ENCODE data around the gene NKIRAS1. TPM values are rescaled to one million over a fixed set of nuclear protein-coding genes. Genes with fewer than 3 reads are reported as not detected.

Gene NKIRAS1
- total RNA-seq, 2 donors from 2014 or later: 18.4 to 19.8 TPM

DNA sequence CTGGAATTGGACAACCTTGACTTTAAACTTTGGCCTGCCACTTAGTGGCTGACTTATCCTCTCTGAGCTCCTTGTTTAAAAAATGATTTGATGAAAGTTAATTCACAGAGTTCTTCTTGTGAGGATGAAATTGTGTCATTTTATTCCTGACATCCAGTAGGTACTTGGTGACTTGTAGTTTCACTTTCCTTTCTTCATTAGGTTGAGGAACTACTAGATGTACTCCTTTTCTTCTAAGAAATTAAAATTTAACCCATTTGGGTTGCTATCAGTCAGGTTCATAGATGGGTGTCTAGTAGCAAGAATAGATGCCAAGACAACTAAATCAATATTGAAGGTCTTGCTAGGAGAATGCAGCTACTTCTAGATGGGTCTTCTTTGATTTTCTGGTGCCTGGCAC lies 33.5 kb upstream of the NKIRAS1 start:
- Histone ChIP-seq H3K27ac (peak overlapping the region; percentile 97 to 98), H3K4me3 (peak overlapping the region in 1 of 2 donors; percentile 19), H3K27me3 (no peaks in the 10 kb centered on the region), H3K9me3 (no peaks in the 10 kb centered on the region), H3K4me1 (peaks cover 0 to 82% of the 10 kb centered on the region in 2 donors), H3K36me3 (peaks cover 8% of the 10 kb centered on the region)
- no peak for DNase-seq (ENCODE audit: low spot score)
- no peak for TF ChIP-seq CTCF (IDR thresholded peaks at IDR 0.05)

DNA sequence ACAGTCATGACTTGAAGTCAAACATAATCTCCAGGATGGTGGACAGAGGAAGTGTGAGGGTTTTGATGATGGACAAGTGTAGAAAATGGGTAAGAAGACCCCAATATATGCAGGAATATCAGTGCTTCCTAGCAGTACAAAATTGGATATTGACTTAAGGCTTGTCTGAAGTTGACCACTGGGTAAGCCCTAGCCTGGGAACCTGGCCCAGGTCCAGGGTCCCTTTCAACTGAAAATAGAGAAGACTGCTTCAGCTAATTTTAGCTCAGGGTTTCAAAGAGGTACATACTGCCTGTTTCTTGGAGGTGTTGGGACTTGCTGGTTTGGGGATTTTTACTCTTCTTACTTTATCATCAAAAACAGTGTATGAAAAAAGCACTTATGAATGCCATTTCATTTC lies 33.0 kb upstream of the NKIRAS1 start:
- Histone ChIP-seq H3K27ac (peak overlapping the region; percentile 97 to 98), H3K4me1 (peaks cover 0 to 82% of the 10 kb centered on the region in 2 donors)
- DNase-seq (ENCODE audit: low spot score): no peak

GRCh38 chr3:23948761-23949160 lies 32.0 kb upstream of the NKIRAS1 start:
- Histone ChIP-seq H3K27ac (peak overlapping the region; percentile 97 to 98), H3K27me3 (no peaks in the 10 kb centered on the region), H3K4me3 (no peak overlapping the region), H3K36me3 (no peaks in the 10 kb centered on the region), H3K9me3 (no peaks in the 10 kb centered on the region), H3K4me1 (peaks cover 0 to 85% of the 10 kb centered on the region in 2 donors)
- no peak for DNase-seq (ENCODE audit: low spot score)
- no peak for TF ChIP-seq CTCF (IDR thresholded peaks at IDR 0.05)

More for the DNA sequence above, 33.0 kb upstream of the NKIRAS1 start:
- Histone ChIP-seq H3K4me3 (peak overlapping the region in 1 of 2 donors; percentile 19), H3K36me3 (peaks cover 3% of the 10 kb centered on the region), H3K27me3 (no peaks in the 10 kb centered on the region), H3K9me3 (no peaks in the 10 kb centered on the region)
- no peak for TF ChIP-seq CTCF (IDR thresholded peaks at IDR 0.05)

GRCh38 chr3:23945913-23946687 lies 29.3 kb upstream of the NKIRAS1 start:
- Histone ChIP-seq H3K27ac (peak overlapping the region; percentile 97 to 98), H3K4me1 (peaks cover 0 to 59% of the 10 kb centered on the region in 2 donors), H3K9me3 (no peaks in the 10 kb centered on the region), H3K36me3 (no peaks in the 10 kb centered on the region), H3K4me3 (peak overlapping the region; percentile 74 to 88), H3K27me3 (no peaks in the 10 kb centered on the region)
- DNase-seq (ENCODE audit: low spot score): peak; percentile 98
- no peak for TF ChIP-seq CTCF (IDR thresholded peaks at IDR 0.05)

DNA sequence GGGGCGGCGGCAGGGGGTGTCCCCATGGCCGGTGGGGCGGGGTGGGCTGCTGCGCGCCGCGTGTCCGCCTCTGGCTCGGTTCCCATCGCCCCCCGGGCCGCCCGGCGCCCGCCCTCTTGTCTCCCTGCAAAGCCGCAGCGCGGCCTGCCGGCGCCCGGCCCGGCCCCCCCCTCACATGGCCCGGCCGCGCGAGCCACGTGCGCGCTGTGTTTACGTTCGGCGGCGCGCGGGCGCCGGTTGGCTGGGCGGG lies 28.8 kb upstream of the NKIRAS1 start:
- Histone ChIP-seq H3K27ac (peak overlapping the region; percentile 98), H3K36me3 (no peaks in the 10 kb centered on the region), H3K27me3 (no peaks in the 10 kb centered on the region), H3K4me1 (peaks cover 0 to 54% of the 10 kb centered on the region in 2 donors), H3K4me3 (peak overlapping the region; percentile 88), H3K9me3 (no peaks in the 10 kb centered on the region)
- TF ChIP-seq CTCF (IDR thresholded peaks at IDR 0.05): no peak
- DNase-seq (ENCODE audit: low spot score): no peak
